Loucy (cell line): Measurements from ENCODE around the gene KCNS1.

Experiments used
- EZH2phosphoT487 ChIP-seq: fragments of 200-600 bp; IDR thresholded peaks from 2 replicates; pipeline ENCODE4 v1.6.1; 2018; ENCODE audit warnings: antibody characterized with exemption, mild to moderate bottlenecking, moderate library complexity, borderline replicate concordance
- TF ChIP-seq, protein P1 (sequence below): fragments of 200-600 bp; sonication (generic); conservative IDR thresholded peaks from 2 replicates; pipeline ENCODE4 v1.5.1; 2014; ENCODE audit warnings: mild to moderate bottlenecking, antibody characterized with exemption, low read length

DNA sequence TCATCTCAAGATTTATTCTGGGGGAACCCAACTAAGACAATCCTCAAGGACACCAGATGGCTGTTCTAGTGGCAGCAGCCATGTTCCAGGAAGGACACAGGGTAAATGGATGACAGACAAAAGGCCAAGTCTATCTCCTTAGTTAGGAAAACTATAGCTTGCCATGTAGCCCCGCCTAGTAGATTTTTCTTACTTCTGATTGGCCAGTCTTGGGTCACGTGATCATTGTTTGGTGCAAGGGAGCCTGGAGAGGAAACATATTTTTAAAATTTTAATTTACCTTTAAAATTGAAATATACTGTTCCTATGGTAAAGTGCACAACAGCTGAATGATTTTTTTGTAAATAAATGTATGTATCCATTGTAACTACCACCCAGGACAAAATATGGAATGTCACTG lies 4.4 kb upstream of the KCNS1 start:
- TF ChIP-seq, protein P1, sequence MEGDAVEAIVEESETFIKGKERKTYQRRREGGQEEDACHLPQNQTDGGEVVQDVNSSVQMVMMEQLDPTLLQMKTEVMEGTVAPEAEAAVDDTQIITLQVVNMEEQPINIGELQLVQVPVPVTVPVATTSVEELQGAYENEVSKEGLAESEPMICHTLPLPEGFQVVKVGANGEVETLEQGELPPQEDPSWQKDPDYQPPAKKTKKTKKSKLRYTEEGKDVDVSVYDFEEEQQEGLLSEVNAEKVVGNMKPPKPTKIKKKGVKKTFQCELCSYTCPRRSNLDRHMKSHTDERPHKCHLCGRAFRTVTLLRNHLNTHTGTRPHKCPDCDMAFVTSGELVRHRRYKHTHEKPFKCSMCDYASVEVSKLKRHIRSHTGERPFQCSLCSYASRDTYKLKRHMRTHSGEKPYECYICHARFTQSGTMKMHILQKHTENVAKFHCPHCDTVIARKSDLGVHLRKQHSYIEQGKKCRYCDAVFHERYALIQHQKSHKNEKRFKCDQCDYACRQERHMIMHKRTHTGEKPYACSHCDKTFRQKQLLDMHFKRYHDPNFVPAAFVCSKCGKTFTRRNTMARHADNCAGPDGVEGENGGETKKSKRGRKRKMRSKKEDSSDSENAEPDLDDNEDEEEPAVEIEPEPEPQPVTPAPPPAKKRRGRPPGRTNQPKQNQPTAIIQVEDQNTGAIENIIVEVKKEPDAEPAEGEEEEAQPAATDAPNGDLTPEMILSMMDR, result no peak
- no peak for TF ChIP-seq EZH2phosphoT487
